Endothelial cell of umbilical vein (primary cell): ENCODE measurements around the gene TKTL1. TPM values are rescaled to one million over a fixed set of nuclear protein-coding genes. Genes with fewer than 3 reads are reported as not detected.

ENCODE experiments used
- BruUV-seq: library from RNA; stranded (reverse); fragments of 400-500 nt; replicated peaks from 2 replicates; lab custom pipeline; 2021; lab: Mats Ljungman, UMichigan
- CTCF ChIA-PET: fragments of 300-600, 350-600 bp; sonication (Branson Sonifier 250); formaldehyde crosslinking; loops from one replicate; lab custom pipeline; 2021; ENCODE audit warnings: antibody characterized with exemption, inconsistent platforms; lab: Charles Lee
- POLR2A ChIA-PET: fragments of 300-600, 350-600 bp; sonication (Branson Sonifier 250); formaldehyde crosslinking; loops from one replicate; lab custom pipeline; 2021; ENCODE audit warnings: antibody characterized with exemption, inconsistent platforms; lab: Charles Lee
- DNase-seq: peaks from one replicate; pipeline ENCODE4 v3.0.0-alpha.2; 2011; ENCODE audit warnings: low read depth, low spot score
- FAIRE-seq: peaks from 2 replicates; lab custom pipeline; 2011; peaks lifted over from hg19 to GRCh38; lab: Jason Lieb, UNC
- H2AFZ ChIP-seq: 2 replicates; pipeline ENCODE4 v1.6.0; 2012; ENCODE audit warnings: low read depth, low read length, control low read depth, inconsistent platforms
- H3K27ac ChIP-seq: 2 replicates; pipeline ENCODE4 v1.5.1; 2011; ENCODE audit warnings: low read depth, mild to moderate bottlenecking, control low read depth, low read length, moderate library complexity; ENCODE audit not compliant: insufficient read depth
- H3K27me3 ChIP-seq, 2 experiments: 2 replicates each; pipeline versions ENCODE4 v1.6.0 to v1.6.1; 2011; ENCODE audit warnings: low read length in 2 of 2, mixed read lengths in 1 of 2; ENCODE audit not compliant: control insufficient read depth in 2 of 2, insufficient read depth in 2 of 2
- H3K36me3 ChIP-seq, 2 experiments: 2 replicates in 1 of 2; 3 replicates in 1 of 2; pipeline ENCODE4 v1.5.1; 2011; ENCODE audit warnings: low read length in 2 of 2, mild to moderate bottlenecking in 1 of 2, moderate library complexity in 1 of 2; ENCODE audit not compliant: control insufficient read depth in 2 of 2, insufficient read depth in 2 of 2; ENCODE audit errors: extremely low read depth in 1 of 2
- H3K4me1 ChIP-seq: 3 replicates; pipeline ENCODE4 v1.5.1; 2011; ENCODE audit warnings: mild to moderate bottlenecking, low read length; ENCODE audit not compliant: control insufficient read depth, insufficient read depth; ENCODE audit errors: extremely low read depth
- H3K4me2 ChIP-seq: 2 replicates; pipeline ENCODE4 v1.6.1; 2011; ENCODE audit warnings: low read length, control low read depth, mixed read lengths; ENCODE audit not compliant: insufficient read depth
- H3K4me3 ChIP-seq, 3 experiments: fragments of 200-600 bp in 1 of 3; sonication (generic), shearing (Covaris generic) in 1 of 3; replicated peaks in 1 of 3; 2 replicates each; pipeline ENCODE4 v1.5.1; 2011 to 2016; ENCODE audit warnings: control low read depth in 3 of 3, low read length in 3 of 3, mild to moderate bottlenecking in 2 of 3, inconsistent platforms in 1 of 3, low read depth in 1 of 3, moderate library complexity in 1 of 3; ENCODE audit not compliant: insufficient read depth in 1 of 3
- H3K79me2 ChIP-seq: 2 replicates; pipeline ENCODE4 v1.6.0; 2012; ENCODE audit warnings: low read length, inconsistent platforms; ENCODE audit not compliant: control insufficient read depth, insufficient read depth
- H3K9ac ChIP-seq: replicated peaks from 2 replicates; pipeline ENCODE3; 2011; ENCODE audit warnings: low read length, control low read depth; ENCODE audit not compliant: insufficient read depth; ENCODE audit errors: extremely low read depth
- H3K9me1 ChIP-seq: replicated peaks from 3 replicates; pipeline ENCODE4 v1.6.0; 2011; ENCODE audit warnings: mild to moderate bottlenecking, low read length; ENCODE audit not compliant: control insufficient read depth, insufficient read depth; ENCODE audit errors: extremely low read depth
- H3K9me3 ChIP-seq: replicated peaks from 2 replicates; pipeline ENCODE4 v1.5.1; 2012; ENCODE audit warnings: low read length, inconsistent platforms; ENCODE audit not compliant: control insufficient read depth, insufficient read depth
- H4K20me1 ChIP-seq: replicated peaks from 2 replicates; pipeline ENCODE3; 2011; ENCODE audit warnings: mild to moderate bottlenecking, low read length; ENCODE audit not compliant: control insufficient read depth, insufficient read depth; ENCODE audit errors: extremely low read depth
- CTCF ChIP-seq, 2 donors: IDR thresholded peaks; 1 replicate in 1 of 2; 2 replicates in 1 of 2; pipeline ENCODE4 v1.5.1; 2011; ENCODE audit warnings: low read length in 2 of 2, mild to moderate bottlenecking in 2 of 2, moderate library complexity in 2 of 2, control low read depth in 1 of 2, inconsistent platforms in 1 of 2, low read depth in 1 of 2; ENCODE audit not compliant: insufficient read depth in 1 of 2; ENCODE audit errors: extremely low read depth in 1 of 2
- EZH2 ChIP-seq: IDR thresholded peaks from 2 replicates; pipeline ENCODE4 v1.6.1; 2012; ENCODE audit warnings: borderline replicate concordance, low read depth, mild to moderate bottlenecking, moderate library complexity, low read length, inconsistent platforms; ENCODE audit not compliant: severe bottlenecking
- FOS ChIP-seq: IDR thresholded peaks from 2 replicates; pipeline ENCODE4 v1.6.1; 2011; ENCODE audit warnings: mild to moderate bottlenecking, low read length, moderate library complexity, borderline replicate concordance; ENCODE audit not compliant: insufficient read depth
- GATA2 ChIP-seq: IDR thresholded peaks from 2 replicates; pipeline ENCODE4 v1.7.0; 2011; ENCODE audit warnings: low read depth, mild to moderate bottlenecking, moderate library complexity, mixed read lengths, low read length; ENCODE audit not compliant: insufficient read length, insufficient read depth
- JUN ChIP-seq: IDR thresholded peaks from 2 replicates; pipeline ENCODE4 v1.6.1; 2011; ENCODE audit warnings: borderline replicate concordance, low read depth; ENCODE audit not compliant: insufficient read length, insufficient read depth
- MYC ChIP-seq: IDR thresholded peaks from one replicate; pipeline ENCODE4 v1.6.1; 2011; ENCODE audit warnings: mild to moderate bottlenecking, low read depth, low read length
- POLR2A ChIP-seq: IDR thresholded peaks from 2 replicates; pipeline ENCODE4 v1.6.1; 2012; ENCODE audit warnings: low read depth, mild to moderate bottlenecking, control low read depth, low read length
- POLR2AphosphoS5 ChIP-seq: IDR thresholded peaks from 2 replicates; pipeline ENCODE4 v1.6.1; 2012; ENCODE audit warnings: low read depth, mild to moderate bottlenecking, control low read depth, low read length, moderate library complexity; ENCODE audit not compliant: insufficient read depth
- dilution Hi-C: fragments of 300-500 bp; cut with MboI; formaldehyde crosslinking; loops from one replicate; pipeline ENCODE4 v1.15.0; 2019; ENCODE audit warnings: low sequenced_read_pairs; ENCODE audit not compliant: extremely low pct_ligation_motif_present
- intact Hi-C: fragments of 100-400 bp; cut with micrococcal nuclease; formaldehyde crosslinking; loops from one replicate; pipeline ENCODE4 v1.10.0; 2022
- polyA plus RNA-seq, 4 experiments: library from polyadenylated mRNA; depleted of rRNA in 3 of 4; stranded (reverse) in 3 of 4; unstranded in 1 of 4; fragments of >200 nt; gene quantifications; 2 replicates each; pipeline versions ENCODE4 v1.2.1 to v1.2.3, GENCODE V29; 2011 to 2012; ENCODE audit warnings: missing spikeins in 1 of 4
- total RNA-seq: library from RNA; stranded (reverse); gene quantifications from 2 replicates; pipeline ENCODE4 v1.2.3, GENCODE V29; 2021

Gene TKTL1
- total and polyA plus RNA-seq, 2 donors (not counting 3 experiments of a cell fraction or from before 2014, with no cell fraction given): 0.03 TPM; not detected in 1

GRCh38 chrX:154366666-154367055 is 71.1 kb downstream of the TKTL1 start:
- FAIRE-seq (peak; percentile 47), DNase-seq (no peak)
- no peaks in the 10 kb centered on the region for H4K20me1 ChIP-seq
- H3K4me1 ChIP-seq: peaks cover 13% of the 10 kb centered on the region
- no peaks in the 10 kb centered on the region for H3K9me1 ChIP-seq
- dilution Hi-C loops (no loop called here), intact Hi-C loops (no loop called here)
- H3K27me3 ChIP-seq: no peaks in the 10 kb centered on the region
- H3K79me2 ChIP-seq: peaks cover 88% of the 10 kb centered on the region
- H3K9me3 ChIP-seq: no peaks in the 10 kb centered on the region
- ChIA-PET POLR2A (no interaction called here), CTCF (no interaction called here)
- no peak overlapping the region for H3K27ac ChIP-seq
- no peak for TF ChIP-seq GATA2
- TF ChIP-seq EZH2: no peak
- TF ChIP-seq POLR2A: no peak
- no peak for TF ChIP-seq FOS
- TF ChIP-seq JUN: no peak
- no peak for TF ChIP-seq CTCF (IDR thresholded peaks at IDR 0.05; ENCODE audit: extremely low read depth in 1 of 2, insufficient read depth in 1 of 2, low read depth in 1 of 2, low read length in 2 of 2)
- TF ChIP-seq POLR2AphosphoS5: no peak
- no peak for TF ChIP-seq MYC
- H3K36me3 ChIP-seq: peaks cover 17 to 47% of the 10 kb centered on the region in 2 experiments
- BruUV-seq: no TSS peak
- no peak overlapping the region for H3K4me2 ChIP-seq
- H3K9ac ChIP-seq: no peak overlapping the region
- H2AFZ ChIP-seq: no peak overlapping the region
- H3K4me3 ChIP-seq: no peak overlapping the region
